Hepatocyte (in vitro differentiated cells): Measurements from ENCODE around the gene FBH1. TPM values are rescaled to one million over a fixed set of nuclear protein-coding genes. Genes with fewer than 3 reads are reported as not detected.

ENCODE experiments used
- DNase-seq: peaks from one replicate; pipeline ENCODE4 v3.0.0-alpha.2; 2016; ENCODE audit warnings: low spot score
- H2AFZ ChIP-seq: fragments of 200-600 bp; sonication (generic); 2 replicates; pipeline ENCODE4 v1.6.0; 2016; ENCODE audit warnings: antibody characterized with exemption, mild to moderate bottlenecking
- H3K27ac ChIP-seq: fragments of 200-600 bp; sonication (generic); 2 replicates; pipeline ENCODE4 v1.5.1; 2016; ENCODE audit warnings: mild to moderate bottlenecking
- H3K27me3 ChIP-seq: fragments of 200-600 bp; sonication (generic); 2 replicates; pipeline ENCODE4 v1.6.1; 2016
- H3K36me3 ChIP-seq: fragments of 200-600 bp; sonication (generic); replicated peaks from 2 replicates; pipeline ENCODE4 v1.5.1; 2016; ENCODE audit warnings: low read depth; ENCODE audit not compliant: insufficient read depth
- H3K4me1 ChIP-seq: fragments of 200-600 bp; sonication (generic); 2 replicates; pipeline ENCODE4 v1.5.1; 2016; ENCODE audit warnings: mild to moderate bottlenecking, moderate library complexity; ENCODE audit not compliant: insufficient read depth
- H3K4me2 ChIP-seq: fragments of 200-600 bp; sonication (generic); 2 replicates; pipeline ENCODE4 v1.6.0; 2016
- H3K4me3 ChIP-seq: fragments of 200-600 bp; sonication (generic); 2 replicates; pipeline ENCODE4 v1.5.1; 2016; ENCODE audit warnings: mild to moderate bottlenecking
- H3K79me2 ChIP-seq: fragments of 200-600 bp; sonication (generic); 2 replicates; pipeline ENCODE4 v1.6.0; 2017; ENCODE audit warnings: mild to moderate bottlenecking
- H3K9me2 ChIP-seq: fragments of 200-600 bp; sonication (generic); replicated peaks from 2 replicates; pipeline ENCODE4 v1.6.0; 2017; ENCODE audit warnings: mild to moderate bottlenecking; ENCODE audit not compliant: insufficient read depth
- H3K9me3 ChIP-seq: fragments of 200-600 bp; sonication (generic); 2 replicates; pipeline ENCODE4 v1.5.1; 2016; ENCODE audit warnings: low read depth, mild to moderate bottlenecking
- H4K20me1 ChIP-seq: fragments of 200-600 bp; sonication (generic); 2 replicates; pipeline ENCODE4 v1.6.0; 2016; ENCODE audit warnings: mild to moderate bottlenecking; ENCODE audit not compliant: insufficient read depth, poor library complexity, severe bottlenecking
- CTCF ChIP-seq: fragments of 200-600 bp; sonication (generic); IDR thresholded peaks from 2 replicates; pipeline ENCODE4 v1.5.1; 2016; ENCODE audit warnings: antibody characterized with exemption, mild to moderate bottlenecking; ENCODE audit not compliant: poor library complexity
- EZH2 ChIP-seq: fragments of 200-600 bp; sonication (generic); IDR thresholded peaks from 2 replicates; pipeline ENCODE4 v1.6.1; 2016; ENCODE audit warnings: antibody characterized with exemption, mild to moderate bottlenecking, borderline replicate concordance
- EZH2phosphoT487 ChIP-seq: fragments of 200-600 bp; sonication (generic); IDR thresholded peaks from one replicate; pipeline ENCODE4 v1.6.1; 2018; ENCODE audit warnings: antibody characterized with exemption, mild to moderate bottlenecking, low read depth, moderate library complexity; ENCODE audit not compliant: unreplicated experiment, severe bottlenecking
- WGBS: methylation state at CpG from one replicate; pipeline ENCODE4 v1.1.6; 2016; ENCODE audit warnings: low lambda C conversion rate; ENCODE audit errors: missing lambda C conversion rate; 5-methylcytosine and 5-hydroxymethylcytosine counted together
- polyA plus RNA-seq: library from polyadenylated mRNA; unstranded; fragments of >200 nt; fragmentation: Nextera tagmentation; extraction: Ambion mirVana; gene quantifications from 2 replicates; pipeline ENCODE4 v1.2.1, GENCODE V29; 2016
- total RNA-seq: library from RNA; depleted of rRNA; stranded (reverse); fragments of >200 nt; gene quantifications from 2 replicates; pipeline ENCODE4 v1.2.3, GENCODE V29; 2014

The FBH1 gene
- total and polyA plus RNA-seq, 2 experiments from 2014 or later = 66.4 to 80.3 TPM

GRCh38 chr10:5855979-5856700 lies 33.9 kb upstream of the FBH1 start:
- no peak for DNase-seq
- no peak overlapping the region for H3K27ac ChIP-seq
- WGBS = 70% methylated on average over 18 of the region's 18 CpGs
- H3K36me3 ChIP-seq = no peaks in the 10 kb centered on the region
- H3K4me3 ChIP-seq = no peak overlapping the region
- H3K79me2 ChIP-seq = no peaks in the 10 kb centered on the region
- H3K27me3 ChIP-seq = no peaks in the 10 kb centered on the region
- H3K9me3 ChIP-seq = no peaks in the 10 kb centered on the region
- H3K4me2 ChIP-seq = no peak overlapping the region
- H3K4me1 ChIP-seq = no peaks in the 10 kb centered on the region
- no peaks in the 10 kb centered on the region for H4K20me1 ChIP-seq
- H2AFZ ChIP-seq = no peak overlapping the region
- H3K9me2 ChIP-seq = no peaks in the 10 kb centered on the region
- no peak for TF ChIP-seq CTCF
- TF ChIP-seq EZH2 = no peak
- TF ChIP-seq EZH2phosphoT487 = no peak

- no peak overlapping the region for H3K4me3 ChIP-seq
- 76% methylated on average over 7 of the region's 7 CpGs for WGBS
- no peaks in the 10 kb centered on the region for H4K20me1 ChIP-seq
- DNase-seq = no peak
- TF ChIP-seq EZH2phosphoT487 (no peak), EZH2 (no peak), CTCF (no peak)
- H3K79me2 ChIP-seq = no peaks in the 10 kb centered on the region
- no peaks in the 10 kb centered on the region for H3K4me1 ChIP-seq
- H3K4me2 ChIP-seq = no peak overlapping the region
- no peaks in the 10 kb centered on the region for H3K9me3 ChIP-seq
- H3K27ac ChIP-seq = no peak overlapping the region
- no peak overlapping the region for H2AFZ ChIP-seq
- no peaks in the 10 kb centered on the region for H3K27me3 ChIP-seq
- H3K9me2 ChIP-seq = no peaks in the 10 kb centered on the region
- no peaks in the 10 kb centered on the region for H3K36me3 ChIP-seq
Observed at GRCh38 chr10:5856701-5857004, 33.4 kb upstream of the FBH1 start.

GRCh38 chr10:5858811-5859210 lies 31.2 kb upstream of the FBH1 start:
- no peaks in the 10 kb centered on the region for H3K36me3 ChIP-seq
- no peak overlapping the region for H3K4me3 ChIP-seq
- no peak for TF ChIP-seq CTCF
- TF ChIP-seq EZH2 = no peak
- no peak for TF ChIP-seq EZH2phosphoT487
- no peaks in the 10 kb centered on the region for H3K4me1 ChIP-seq
- no peak overlapping the region for H3K27ac ChIP-seq
- WGBS = 87% methylated on average over 5 of the region's 5 CpGs
- no peaks in the 10 kb centered on the region for H3K9me3 ChIP-seq
- no peaks in the 10 kb centered on the region for H3K9me2 ChIP-seq
- no peak for DNase-seq
- no peak overlapping the region for H2AFZ ChIP-seq
- no peak overlapping the region for H3K4me2 ChIP-seq
- H3K79me2 ChIP-seq = no peaks in the 10 kb centered on the region
- no peaks in the 10 kb centered on the region for H3K27me3 ChIP-seq
- H4K20me1 ChIP-seq = no peaks in the 10 kb centered on the region
